DMS 273 (cell line): Measurements from ENCODE around the gene MEIKIN.

Experiments
- DNase-seq: peaks from one replicate; lab custom pipeline; 2025; ENCODE audit not compliant: unreplicated experiment; lab: John Stamatoyannopoulos, UW

Gene MEIKIN

DNA sequence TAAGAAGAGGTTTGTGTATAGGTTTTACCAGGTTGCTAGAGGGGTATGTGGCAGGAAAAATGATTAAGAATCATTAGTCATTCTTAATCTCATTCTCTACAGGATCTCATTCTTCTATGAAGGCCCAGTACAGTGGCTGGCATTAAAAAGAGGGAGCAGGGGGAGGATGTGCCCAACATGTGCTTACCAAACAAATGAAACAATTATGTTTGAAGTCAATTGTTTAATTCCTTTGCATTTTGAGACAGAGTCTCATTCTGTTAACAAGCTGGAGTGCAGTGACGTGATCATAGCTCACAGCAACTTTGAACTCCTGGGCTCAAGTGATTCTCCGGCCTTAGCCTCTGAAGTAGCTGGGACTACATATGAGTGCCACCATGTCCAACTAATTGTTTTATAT lies 171.7 kb downstream of the MEIKIN start:
- DNase-seq, result no peak

DNA sequence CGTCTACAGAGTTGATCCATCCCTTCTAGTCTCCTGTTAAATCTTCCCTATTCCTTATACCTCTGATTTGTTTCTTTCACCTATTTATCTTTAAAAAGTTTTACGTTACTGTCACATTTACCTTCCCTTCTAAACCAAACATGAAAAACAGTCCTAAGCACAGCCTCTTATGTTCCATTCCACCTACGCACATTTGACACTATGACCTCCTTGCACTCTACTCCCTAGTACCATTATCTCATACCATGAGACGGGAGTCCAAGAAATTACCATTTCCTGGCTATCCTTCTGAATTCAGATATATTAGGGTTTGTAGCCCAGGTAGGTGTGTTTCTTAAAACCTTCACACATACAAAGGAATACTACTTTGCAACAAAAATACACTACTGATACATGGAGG lies 173.8 kb downstream of the MEIKIN start:
- DNase-seq, result no peak

DNA sequence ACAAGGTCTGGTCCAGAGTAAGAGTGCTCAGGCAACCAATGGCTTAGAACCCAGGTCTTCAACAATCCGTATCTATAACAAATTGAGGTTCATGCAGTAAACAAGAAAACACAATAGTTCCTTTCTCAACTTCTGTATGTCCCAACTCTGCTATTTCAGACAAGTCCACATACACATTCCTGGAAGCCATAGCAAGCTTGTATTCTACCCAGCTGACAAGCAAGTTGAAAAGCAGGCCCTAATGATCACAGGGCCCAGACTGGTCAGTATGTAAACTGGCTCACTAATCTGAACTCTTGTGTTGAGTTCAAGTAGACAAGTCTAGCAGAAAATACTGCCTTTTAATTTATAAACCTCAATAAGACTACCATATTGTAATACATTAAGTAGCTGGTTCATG lies 175.5 kb downstream of the MEIKIN start:
- DNase-seq, result no peak

DNA sequence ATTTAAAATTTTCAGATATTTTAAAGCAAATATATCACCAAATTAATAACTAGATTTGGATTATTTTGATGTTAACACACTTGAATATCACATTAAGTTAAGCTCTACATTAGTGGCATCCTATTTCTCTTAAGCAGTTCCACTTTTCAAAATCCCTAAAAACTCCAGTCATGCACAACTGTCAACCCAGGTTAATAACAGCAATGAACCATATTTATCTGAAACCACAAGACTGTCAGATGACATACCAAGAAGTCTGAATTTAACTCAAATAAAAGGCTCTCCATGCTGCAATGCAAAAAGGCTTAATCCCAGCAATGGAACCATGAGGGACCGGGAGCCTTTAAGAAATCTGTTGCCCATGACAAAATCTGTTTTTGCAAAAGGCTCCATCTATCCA lies 176.1 kb downstream of the MEIKIN start:
- no peak for DNase-seq

DNA sequence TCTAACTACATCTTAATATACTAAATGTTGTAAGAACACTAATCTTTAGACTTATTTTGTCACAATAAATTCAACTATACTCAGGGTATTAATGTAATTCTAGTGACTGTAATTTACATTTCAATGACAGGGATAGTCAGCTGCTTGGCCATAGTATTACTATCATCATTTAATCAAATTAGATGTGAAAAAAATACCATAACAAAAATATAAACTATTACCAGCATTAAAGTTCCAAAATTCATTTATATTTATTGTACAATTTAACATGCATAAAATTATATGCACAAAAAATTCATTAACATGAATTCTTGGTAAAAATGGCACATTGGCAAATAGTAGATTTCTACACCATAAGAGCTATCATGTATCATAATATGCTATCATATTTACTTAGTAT lies 177.6 kb downstream of the MEIKIN start:
- DNase-seq, result no peak

DNA sequence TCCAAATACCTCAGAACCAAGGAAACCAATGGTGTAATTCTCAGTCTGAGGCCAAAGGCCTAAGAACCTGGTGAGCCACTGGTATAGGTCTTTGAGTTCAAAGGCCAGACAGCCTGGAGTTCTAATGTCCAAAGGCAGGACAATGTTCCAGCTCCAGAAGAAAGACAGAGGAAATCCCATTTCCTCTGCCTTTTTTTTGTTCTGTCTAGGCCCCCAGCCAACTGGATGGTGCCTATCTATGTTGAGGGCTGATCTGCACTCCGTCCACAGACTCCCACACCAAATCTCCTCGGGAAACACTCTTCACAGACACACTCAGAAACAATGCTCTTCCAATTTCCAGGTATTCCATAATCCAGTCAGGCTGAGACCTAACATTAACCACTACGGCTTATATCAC lies 178.8 kb downstream of the MEIKIN start:
- DNase-seq, result no peak

DNA sequence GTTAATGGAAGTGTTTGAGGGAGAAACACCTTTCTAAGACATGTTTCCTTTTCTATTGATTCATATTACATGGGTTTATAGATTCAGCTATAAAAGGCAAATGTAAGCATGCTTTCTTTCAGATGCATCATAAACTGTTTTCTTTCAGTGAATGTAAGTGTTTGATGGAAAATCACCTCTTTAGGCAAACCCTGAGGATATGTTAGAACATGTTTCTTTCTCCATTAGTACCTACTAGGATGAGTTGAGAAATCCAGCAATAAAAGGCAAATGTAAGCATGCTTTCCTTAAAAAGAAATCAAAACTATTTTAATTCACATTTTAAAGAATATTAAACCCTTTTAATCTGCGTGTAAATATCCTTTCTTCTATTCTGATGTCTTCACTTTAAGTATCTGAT lies 180.2 kb downstream of the MEIKIN start:
- DNase-seq, result no peak

DNA sequence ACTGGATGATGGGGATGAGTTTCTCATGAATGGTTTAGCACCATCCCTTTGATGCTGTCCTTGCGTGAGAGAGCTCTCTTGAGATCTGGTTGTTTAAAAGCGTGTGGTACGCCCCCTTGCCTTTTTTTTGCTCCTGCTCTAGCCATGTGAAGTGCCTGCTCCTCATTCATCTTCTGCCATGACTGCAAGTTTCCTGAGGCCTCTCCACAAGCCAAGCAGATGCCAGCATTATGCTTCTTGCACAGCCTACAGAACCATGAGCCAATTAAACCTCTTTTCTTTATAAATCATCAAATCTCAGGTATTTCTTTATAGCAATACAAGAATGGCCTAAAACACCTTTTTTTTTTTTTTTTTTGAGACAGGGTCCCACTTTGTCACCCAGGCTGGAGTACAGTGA lies 181.5 kb downstream of the MEIKIN start:
- no peak for DNase-seq

DNA sequence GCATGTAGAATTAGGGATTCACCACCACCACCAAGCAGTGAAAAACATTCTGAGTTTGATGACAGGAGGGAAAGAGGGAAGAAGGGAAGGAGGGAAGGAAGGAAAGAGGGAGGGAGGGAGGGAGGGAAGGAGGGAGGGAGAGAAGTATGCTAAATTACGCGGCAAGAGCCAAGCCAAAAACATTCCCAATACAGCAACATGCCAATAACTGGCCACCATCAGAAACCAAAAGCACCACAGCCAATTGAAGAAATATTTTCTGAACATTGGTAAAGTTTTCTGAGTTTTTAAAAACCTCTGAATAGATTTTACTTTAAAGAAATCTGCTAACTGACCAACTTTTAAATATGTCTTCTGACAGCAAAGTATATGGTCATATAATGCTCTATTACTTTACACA lies 184.7 kb downstream of the MEIKIN start:
- DNase-seq, result no peak

DNA sequence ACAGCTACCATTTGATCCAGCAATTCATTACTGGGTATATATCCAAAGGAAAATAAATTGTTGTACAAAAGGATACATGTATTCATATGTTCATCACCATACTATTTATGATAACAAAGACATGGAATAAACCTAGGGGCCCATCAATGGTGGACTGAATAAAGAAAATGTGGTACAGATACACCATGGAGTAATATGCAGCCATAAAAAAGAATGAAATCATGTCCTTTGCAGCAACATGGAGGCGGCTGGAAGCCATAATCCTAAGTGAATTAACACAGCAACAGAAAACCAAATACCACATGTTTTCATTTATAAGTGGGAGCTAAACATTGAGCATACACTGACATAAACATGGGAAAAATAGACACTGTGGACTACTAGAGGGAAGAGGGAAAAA lies 185.8 kb downstream of the MEIKIN start:
- DNase-seq, result no peak

DNA sequence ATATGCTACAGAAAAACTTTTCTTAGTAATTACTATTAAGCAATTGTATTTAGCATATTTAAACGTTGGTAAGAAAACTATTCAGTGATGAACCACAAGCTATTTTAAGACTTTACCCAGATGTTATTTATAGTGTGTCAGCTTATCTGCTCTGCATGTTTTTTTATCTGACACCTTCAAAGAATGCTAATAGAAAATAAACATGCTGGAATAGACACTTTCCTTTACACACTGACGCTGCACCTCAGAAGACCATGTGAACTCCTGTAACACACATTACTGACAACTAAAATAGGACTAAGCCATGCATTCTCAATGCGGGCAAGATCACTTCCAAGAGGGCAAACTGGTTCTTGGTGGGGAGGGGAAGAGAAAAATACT lies 187.0 kb downstream of the MEIKIN start:
- DNase-seq, result no peak

DNA sequence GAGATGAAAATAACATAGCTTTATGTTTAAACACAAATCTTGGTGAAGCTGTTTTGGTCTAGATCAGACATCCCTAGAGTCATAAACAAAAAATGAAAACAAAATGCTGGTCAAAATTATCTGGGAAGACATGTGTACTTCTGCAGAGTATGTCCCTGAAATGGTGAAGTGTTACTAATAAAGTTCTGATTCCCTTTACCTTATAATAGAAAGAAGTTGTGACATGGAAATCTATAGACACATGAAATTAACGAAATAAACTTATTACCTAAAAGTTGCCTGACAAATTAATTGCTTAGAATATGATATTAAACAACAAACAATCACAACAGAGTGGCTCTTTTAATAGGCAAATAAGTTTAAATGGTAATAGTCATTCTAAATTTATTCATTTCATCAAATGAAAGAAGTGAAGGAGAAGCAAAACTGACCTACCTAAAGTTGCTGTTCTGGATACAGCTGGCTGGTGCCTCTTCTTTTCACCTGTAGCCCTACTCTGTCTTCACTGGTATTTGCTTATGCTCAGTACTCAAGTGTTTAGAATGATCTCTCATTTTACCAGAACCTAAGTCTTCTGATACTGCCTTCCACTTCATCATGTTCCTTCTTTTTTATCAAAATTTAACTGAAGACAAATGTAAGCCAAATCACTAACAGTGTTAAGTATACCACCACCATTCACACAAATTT lies 187.5 kb downstream of the MEIKIN start:
- no peak for DNase-seq
